Stimulated activated CD8-positive, alpha-beta memory T cell treated with anti-CD3 and anti-CD28 coated beads, Interleukin-12 subunit alpha, Interleukin-12 subunit beta, amount 100 ng/mL, for 1 hour (primary cell): ENCODE measurements around the gene CRTAP.
"Not testable (repeated sequence)": the region's sequence is repeated elsewhere in the genome, so short reads cannot be mapped to it uniquely, and the experiment has no call there.

Experiments used
- DNase-seq: peaks from one replicate; pipeline ENCODE4 v3.0.0-alpha.2; 2020; ENCODE audit warnings: low read depth

CRTAP gene

GRCh38 chr3:33174711-33175414 is 61.0 kb downstream of the CRTAP start:
- DNase-seq, result no peak

- DNase-seq, result no peak
Observed at GRCh38 chr3:33179132-33179531, 65.3 kb downstream of the CRTAP start.

GRCh38 chr3:33181229-33181628 is 67.4 kb downstream of the CRTAP start:
- no peak for DNase-seq

- not testable (repeated sequence) for DNase-seq
Observed at GRCh38 chr3:33181641-33182040, 67.8 kb downstream of the CRTAP start.

GRCh38 chr3:33184863-33185262 is 71.0 kb downstream of the CRTAP start:
- DNase-seq, result no peak

GRCh38 chr3:33186524-33187367 is 72.9 kb downstream of the CRTAP start:
- no peak for DNase-seq

- DNase-seq, result no peak
Observed at GRCh38 chr3:33187368-33187634, 73.5 kb downstream of the CRTAP start.

GRCh38 chr3:33194303-33194702 is 80.5 kb downstream of the CRTAP start:
- no peak for DNase-seq

- DNase-seq, result no peak
Observed at GRCh38 chr3:33196538-33196937, 82.7 kb downstream of the CRTAP start.
